ENCODE measurements around the gene INTS4. TPM values are rescaled to one million over a fixed set of nuclear protein-coding genes. Genes with fewer than 3 reads are reported as not detected.
"Not testable (repeated sequence)": the region's sequence is repeated elsewhere in the genome, so short reads cannot be mapped to it uniquely, and the experiment has no call there.

The INTS4 gene
- total RNA-seq, 3 donors from 2014 or later, result 43.4 to 49.3 (median 49.3) TPM

DNA sequence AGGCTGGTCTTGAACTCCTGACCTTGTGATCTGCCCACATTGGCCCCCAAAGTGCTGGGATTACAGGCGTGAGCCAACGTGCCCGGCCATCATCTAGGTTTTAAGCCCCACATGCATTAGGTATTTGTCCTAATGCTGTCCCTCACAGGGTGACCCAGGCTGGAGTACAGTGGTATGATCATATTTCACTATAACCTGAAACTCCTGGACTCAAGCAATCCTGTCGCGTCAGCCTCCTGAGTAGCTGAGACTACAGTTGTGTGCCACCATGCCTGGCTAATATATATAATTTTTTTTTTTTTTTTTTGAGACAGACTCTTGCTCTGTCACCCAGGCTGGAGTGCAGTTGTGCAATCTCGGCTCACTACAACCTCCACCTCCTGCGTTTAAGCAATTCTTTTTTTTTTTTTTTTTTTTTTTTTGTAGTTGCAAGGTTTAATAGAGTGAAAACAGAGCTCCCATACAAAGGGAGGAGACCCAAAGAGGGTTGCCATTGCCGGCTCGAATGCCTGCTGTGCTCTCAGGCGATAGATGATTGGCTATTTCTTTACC lies 136.5 kb downstream of the INTS4 start:
- not testable (repeated sequence) for DNase-seq; H3K4me1 Mint-ChIP-seq (ENCODE audit: low read depth); H3K27me3 Mint-ChIP-seq (ENCODE audit: low read depth); H3K4me3 Mint-ChIP-seq; ATAC-seq; H3K9me3 Mint-ChIP-seq
- H3K36me3 Mint-ChIP-seq (ENCODE audit: insufficient read depth), result peaks cover 22% of the 10 kb centered on the region

DNA sequence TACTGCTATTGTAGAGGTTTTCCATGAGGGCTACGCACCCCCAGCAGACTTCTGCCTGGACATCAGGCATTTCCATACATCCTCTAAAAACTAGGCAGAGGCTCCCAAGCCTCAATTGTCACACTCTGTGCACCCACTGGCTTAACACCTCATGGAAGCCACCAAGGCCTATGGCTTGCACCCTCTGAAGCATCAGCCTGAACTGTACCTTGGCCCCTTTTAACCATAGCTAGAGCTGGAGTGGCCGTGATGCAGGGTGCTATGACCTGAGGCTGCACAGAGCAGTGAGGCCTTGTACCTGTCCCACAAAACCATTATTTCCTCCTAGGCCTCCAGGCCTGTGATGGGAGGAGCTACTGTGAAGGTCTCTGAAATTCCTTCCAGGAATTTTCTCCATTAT lies 139.6 kb downstream of the INTS4 start:
- DNase-seq, result no peak
- Mint-ChIP-seq H3K4me1 (ENCODE audit: low read depth) (no peaks in the 10 kb centered on the region), H3K27me3 (ENCODE audit: low read depth) (no peaks in the 10 kb centered on the region), H3K9me3 (peaks cover 3% of the 10 kb centered on the region), H3K4me3 (no peak overlapping the region), H3K36me3 (ENCODE audit: insufficient read depth) (peaks cover 27% of the 10 kb centered on the region)
- ATAC-seq, result no peak

DNA sequence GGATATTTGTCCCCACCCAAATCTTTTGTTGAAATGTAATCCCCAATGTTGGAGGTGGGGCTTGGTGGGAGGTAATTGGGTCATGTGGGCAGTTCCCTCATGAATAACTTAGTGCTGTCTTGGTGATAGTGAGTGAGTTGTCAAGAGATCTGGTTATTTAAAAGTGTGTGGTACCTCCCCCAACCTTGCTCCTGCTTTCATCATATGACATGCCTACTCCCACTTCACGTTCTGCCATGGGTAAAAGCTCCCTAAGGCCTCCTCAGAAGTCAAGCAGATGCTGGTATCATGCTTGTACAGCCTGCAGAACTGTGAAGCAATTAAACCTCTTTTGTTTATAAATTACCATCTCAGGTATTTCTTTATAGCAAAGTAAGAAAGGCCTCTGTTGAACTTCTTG lies 143.0 kb downstream of the INTS4 start:
- no peak for ATAC-seq

DNA sequence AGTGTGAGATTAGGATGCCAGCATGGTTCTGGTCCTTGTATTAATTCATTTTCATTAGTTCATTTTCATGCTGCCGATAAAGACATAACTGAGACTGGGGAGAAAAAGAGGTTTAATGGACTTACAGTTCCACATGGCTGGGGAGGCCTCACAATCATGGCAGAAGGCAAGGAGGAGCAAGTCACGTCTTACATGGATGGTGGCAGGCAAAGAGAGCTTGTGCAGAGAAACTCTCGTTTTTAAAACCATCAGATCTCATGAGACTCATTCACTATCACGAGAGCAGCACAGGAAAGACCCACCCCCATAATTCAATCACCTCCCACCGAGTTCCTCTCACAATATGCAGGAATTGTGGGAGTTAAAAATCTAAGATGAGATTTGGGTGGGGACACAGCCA lies 150.8 kb downstream of the INTS4 start:
- not testable (repeated sequence) for DNase-seq; H3K4me1 Mint-ChIP-seq (ENCODE audit: low read depth); ATAC-seq; H3K27me3 Mint-ChIP-seq (ENCODE audit: low read depth); H3K4me3 Mint-ChIP-seq
- H3K9me3 Mint-ChIP-seq, result peaks cover 13% of the 10 kb centered on the region
- peaks cover 36% of the 10 kb centered on the region for H3K36me3 Mint-ChIP-seq (ENCODE audit: insufficient read depth)

More for the DNA sequence above, 143.0 kb downstream of the INTS4 start:
- Mint-ChIP-seq H3K4me1 (ENCODE audit: low read depth) (no peaks in the 10 kb centered on the region), H3K36me3 (ENCODE audit: insufficient read depth) (peaks cover 36% of the 10 kb centered on the region), H3K9me3 (no peaks in the 10 kb centered on the region), H3K27me3 (ENCODE audit: low read depth) (no peaks in the 10 kb centered on the region), H3K4me3 (no peak overlapping the region)
- DNase-seq, result no peak

DNA sequence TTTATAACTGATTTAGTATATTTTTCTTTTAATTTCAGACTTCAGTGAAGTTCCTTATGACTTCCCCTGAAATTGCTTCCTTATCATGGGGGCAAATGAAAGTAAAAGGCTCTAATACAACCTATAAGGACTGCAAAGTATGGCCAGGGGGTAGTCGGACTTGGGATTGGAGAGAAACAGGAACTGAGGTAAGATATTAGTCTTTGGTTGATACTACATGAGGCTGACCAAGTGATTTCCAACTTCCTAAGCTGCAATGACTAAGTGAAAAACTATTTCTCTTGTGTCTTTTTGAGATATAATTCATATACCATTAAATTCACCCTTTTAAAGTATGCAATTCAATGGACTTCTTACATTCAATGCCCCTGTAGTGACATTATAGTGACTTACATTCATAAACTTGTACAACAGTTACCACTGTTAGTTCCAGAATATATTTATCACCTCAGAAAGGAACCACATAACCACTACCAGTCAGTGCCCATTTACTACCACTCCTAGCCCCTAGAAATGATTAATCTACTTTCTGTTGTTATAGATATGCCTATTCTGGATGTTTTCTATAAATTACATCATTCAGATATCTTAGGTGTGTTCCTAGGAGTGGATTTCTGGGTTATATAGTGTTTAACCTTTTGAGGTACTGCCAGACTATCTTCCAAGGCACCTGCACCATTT lies 151.9 kb downstream of the INTS4 start:
- Mint-ChIP-seq H3K4me1 (ENCODE audit: low read depth) (no peaks in the 10 kb centered on the region), H3K4me3 (no peak overlapping the region), H3K27me3 (ENCODE audit: low read depth) (no peaks in the 10 kb centered on the region), H3K9me3 (peaks cover 13% of the 10 kb centered on the region), H3K36me3 (ENCODE audit: insufficient read depth) (peaks cover 33% of the 10 kb centered on the region)
- ATAC-seq (no peak), DNase-seq (no peak)

DNA sequence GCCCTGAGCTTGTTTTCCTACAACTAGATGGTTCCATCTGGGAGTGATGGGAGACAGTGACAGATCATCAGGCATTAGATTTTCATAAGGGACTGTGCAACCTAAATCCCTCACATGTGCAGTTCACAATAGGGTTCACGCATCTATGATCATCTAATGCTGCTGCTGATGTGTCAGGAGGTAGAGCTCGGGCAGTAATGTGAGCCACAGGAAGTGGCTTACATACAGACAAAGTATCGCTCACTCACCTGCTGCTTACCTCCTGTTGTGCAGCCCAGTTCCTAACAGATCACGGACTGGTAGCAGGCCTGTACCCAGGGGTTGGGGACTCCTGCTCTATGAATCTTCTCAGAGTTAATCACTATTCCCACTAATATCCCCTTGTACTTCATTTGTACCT lies 161.2 kb downstream of the INTS4 start:
- Mint-ChIP-seq H3K36me3 (ENCODE audit: insufficient read depth) (no peaks in the 10 kb centered on the region), H3K4me1 (ENCODE audit: low read depth) (peaks cover 3% of the 10 kb centered on the region), H3K27me3 (ENCODE audit: low read depth) (no peaks in the 10 kb centered on the region), H3K4me3 (no peak overlapping the region), H3K9me3 (no peaks in the 10 kb centered on the region)
- no peak for ATAC-seq
- DNase-seq, result no peak

DNA sequence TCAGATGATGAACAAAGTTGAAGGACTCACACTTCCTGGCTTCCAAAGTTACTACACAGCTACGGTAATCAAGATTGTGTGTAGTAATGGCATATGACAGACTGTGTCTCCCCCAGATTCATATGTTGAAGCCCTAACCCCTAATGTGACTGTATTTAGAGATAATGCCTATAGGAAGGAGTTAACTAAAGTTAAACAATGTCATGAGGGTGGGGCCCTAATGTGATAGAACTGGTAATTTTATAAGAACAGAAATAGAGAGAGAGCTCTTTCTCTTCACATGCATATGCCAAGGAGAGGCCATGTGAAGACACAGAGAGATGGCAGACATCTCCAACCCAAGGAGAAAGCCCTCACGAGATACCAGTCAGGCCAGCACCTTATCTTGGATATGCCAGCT lies 165.5 kb downstream of the INTS4 start:
- H3K4me1 Mint-ChIP-seq (ENCODE audit: low read depth), result peaks cover 3% of the 10 kb centered on the region
- H3K9me3 Mint-ChIP-seq, result no peaks in the 10 kb centered on the region
- ATAC-seq, result no peak
- H3K4me3 Mint-ChIP-seq, result no peak overlapping the region
- no peaks in the 10 kb centered on the region for H3K27me3 Mint-ChIP-seq (ENCODE audit: low read depth)
- no peak for DNase-seq
- no peaks in the 10 kb centered on the region for H3K36me3 Mint-ChIP-seq (ENCODE audit: insufficient read depth)

Other genes with a start within 250 kb of the INTS4 start
- gene RSF1, start 173.9 kb downstream of the INTS4 start, total RNA-seq, result 10 to 100 TPM; 37.2 to 46.4 (median 43.3) TPM
- 1 to 10 TPM; 1.8 to 2.4 (median 2.2) TPM for gene AAMDC, start 173.5 kb downstream of the INTS4 start, total RNA-seq
- under 1 TPM in 2 of 3 donors, not detected in 1; 0.38 to 0.45 TPM for gene KCTD14, start 28.6 kb upstream of the INTS4 start, total RNA-seq
- not detected for gene THRSP, start 69.2 kb upstream of the INTS4 start, total RNA-seq
- 100 to 1,000 TPM; 217 to 246 (median 227) TPM for gene NDUFC2, start 85.2 kb upstream of the INTS4 start, total RNA-seq
- 10 to 100 TPM; 41.4 to 54.2 (median 51.5) TPM for gene ALG8, start 145.0 kb upstream of the INTS4 start, total RNA-seq
- gene KCTD21, start 194.0 kb upstream of the INTS4 start, total RNA-seq, result 1 to 10 TPM; 3.2 to 5.4 (median 4.3) TPM
- 1 to 10 TPM; 3.8 to 5.2 (median 4.9) TPM for gene USP35, start 194.3 kb upstream of the INTS4 start, total RNA-seq